ENCODE data around the gene TNS2.

TNS2 gene

DNA sequence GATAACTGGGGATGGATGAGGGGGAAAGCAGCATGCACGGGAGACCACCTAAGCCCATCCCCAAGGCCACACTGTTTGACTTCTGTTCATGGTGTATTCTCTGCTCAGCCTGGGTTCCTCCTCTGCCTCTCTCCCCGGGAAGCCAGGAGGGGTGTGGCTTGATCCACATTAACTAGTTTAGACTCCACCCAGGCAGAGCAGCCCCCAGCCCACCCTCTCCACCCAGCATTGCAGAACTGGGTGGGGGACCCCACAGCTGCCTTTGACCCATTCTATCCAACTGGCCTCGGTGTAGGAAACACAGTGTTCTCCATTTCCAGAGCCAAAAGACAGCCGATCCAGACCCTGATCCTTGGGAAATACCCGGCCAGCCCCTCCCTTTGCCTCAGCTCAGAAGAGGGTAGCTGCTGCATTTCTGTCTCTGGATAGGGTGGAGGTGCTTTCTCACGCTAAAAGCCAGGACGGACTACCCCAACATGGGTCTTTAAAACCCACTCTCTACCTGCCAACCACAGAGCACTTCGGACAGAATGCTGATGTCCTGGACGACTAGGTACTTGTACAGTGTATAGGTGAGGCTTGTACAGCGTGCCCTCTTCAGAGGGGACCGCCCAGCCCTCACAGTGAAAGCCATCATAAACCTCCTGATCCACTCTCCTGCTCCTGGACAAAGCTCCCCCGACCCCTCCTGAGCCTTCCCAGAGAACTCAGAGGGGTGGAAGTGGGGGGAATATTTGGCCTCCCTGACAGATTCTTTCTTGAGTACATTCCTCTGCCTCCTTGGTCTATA lies 20.0 kb downstream of the TNS2 start:
- Histone ChIP-seq H3K9me2 (ENCODE audit: low read depth, low read length) (no peaks in the 10 kb centered on the region), H3K9me3 (ENCODE audit: low read length) (no peaks in the 10 kb centered on the region), H3K4me1 (ENCODE audit: insufficient read depth, low read length, severe bottlenecking) (peaks cover 5% of the 10 kb centered on the region), H3K36me3 (ENCODE audit: insufficient read depth, low read length) (peaks cover 23% of the 10 kb centered on the region; the same call in 1 of the 2 replicates), H4K20me1 (ENCODE audit: insufficient read depth, low read length) (no peaks in the 10 kb centered on the region), H3K9ac (ENCODE audit: low read length) (no peak overlapping the region), H3K4me3 (ENCODE audit: low read depth, low read length, poor library complexity, severe bottlenecking) (no peak overlapping the region), H3K27me3 (ENCODE audit: insufficient read depth, low read length) (no peaks in the 10 kb centered on the region), H2AFZ (ENCODE audit: low read length) (no peak overlapping the region), H3K27ac (ENCODE audit: low read depth, low read length, poor library complexity, severe bottlenecking) (no peak overlapping the region), H3F3A (ENCODE audit: insufficient read depth, low read length) (no peaks in the 10 kb centered on the region), H3K79me2 (ENCODE audit: insufficient read depth, low read length) (no peaks in the 10 kb centered on the region), H3K4me2 (ENCODE audit: low read length) (no peak overlapping the region)
- TF ChIP-seq EZH2 (IDR thresholded peaks at IDR 0.05; ENCODE audit: borderline replicate concordance, low read length): no peak
- TF ChIP-seq, protein P1, sequence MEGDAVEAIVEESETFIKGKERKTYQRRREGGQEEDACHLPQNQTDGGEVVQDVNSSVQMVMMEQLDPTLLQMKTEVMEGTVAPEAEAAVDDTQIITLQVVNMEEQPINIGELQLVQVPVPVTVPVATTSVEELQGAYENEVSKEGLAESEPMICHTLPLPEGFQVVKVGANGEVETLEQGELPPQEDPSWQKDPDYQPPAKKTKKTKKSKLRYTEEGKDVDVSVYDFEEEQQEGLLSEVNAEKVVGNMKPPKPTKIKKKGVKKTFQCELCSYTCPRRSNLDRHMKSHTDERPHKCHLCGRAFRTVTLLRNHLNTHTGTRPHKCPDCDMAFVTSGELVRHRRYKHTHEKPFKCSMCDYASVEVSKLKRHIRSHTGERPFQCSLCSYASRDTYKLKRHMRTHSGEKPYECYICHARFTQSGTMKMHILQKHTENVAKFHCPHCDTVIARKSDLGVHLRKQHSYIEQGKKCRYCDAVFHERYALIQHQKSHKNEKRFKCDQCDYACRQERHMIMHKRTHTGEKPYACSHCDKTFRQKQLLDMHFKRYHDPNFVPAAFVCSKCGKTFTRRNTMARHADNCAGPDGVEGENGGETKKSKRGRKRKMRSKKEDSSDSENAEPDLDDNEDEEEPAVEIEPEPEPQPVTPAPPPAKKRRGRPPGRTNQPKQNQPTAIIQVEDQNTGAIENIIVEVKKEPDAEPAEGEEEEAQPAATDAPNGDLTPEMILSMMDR (IDR thresholded peaks at IDR 0.05; ENCODE audit: low read length): no peak

DNA sequence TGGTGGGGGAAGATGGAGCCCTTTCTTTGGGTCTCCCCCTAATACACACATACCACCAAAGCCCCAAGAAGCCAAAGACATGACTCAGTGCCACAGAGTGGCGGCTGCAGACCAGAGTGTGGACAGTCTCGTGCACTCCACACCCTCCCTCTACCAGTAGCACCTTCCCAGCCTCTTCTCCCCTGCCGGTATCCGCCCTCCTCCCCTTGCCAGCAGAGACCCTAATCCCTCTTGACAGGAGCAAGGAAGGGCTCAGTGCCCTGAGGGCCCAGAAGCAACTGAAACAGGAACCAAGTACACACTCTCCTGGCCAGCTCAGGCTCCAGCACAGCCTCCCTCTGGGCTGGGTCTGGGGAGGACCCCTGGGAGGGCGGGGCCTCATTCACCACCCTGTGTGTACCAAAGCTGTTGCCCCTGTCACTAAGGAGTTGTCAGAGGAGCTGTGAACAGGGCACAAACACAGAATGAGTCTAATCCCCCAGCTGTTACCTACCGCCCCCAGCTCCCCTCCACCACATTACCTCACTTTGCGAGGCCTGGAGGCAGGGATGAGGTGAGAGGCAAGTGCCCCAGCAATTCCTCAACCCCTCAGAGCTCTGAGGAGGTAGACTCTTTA lies 21.1 kb downstream of the TNS2 start:
- Histone ChIP-seq H2AFZ (ENCODE audit: low read length) (no peak overlapping the region), H3K4me2 (ENCODE audit: low read length) (no peak overlapping the region), H4K20me1 (ENCODE audit: insufficient read depth, low read length) (no peaks in the 10 kb centered on the region), H3K4me1 (ENCODE audit: insufficient read depth, low read length, severe bottlenecking) (peaks cover 5% of the 10 kb centered on the region), H3K9ac (ENCODE audit: low read length) (no peak overlapping the region), H3K27ac (ENCODE audit: low read depth, low read length, poor library complexity, severe bottlenecking) (no peak overlapping the region), H3K36me3 (ENCODE audit: insufficient read depth, low read length) (peaks cover 21% of the 10 kb centered on the region; the same call in 1 of the 2 replicates), H3K9me3 (ENCODE audit: low read length) (no peaks in the 10 kb centered on the region), H3K4me3 (ENCODE audit: low read depth, low read length, poor library complexity, severe bottlenecking) (no peak overlapping the region), H3K79me2 (ENCODE audit: insufficient read depth, low read length) (no peaks in the 10 kb centered on the region), H3K27me3 (ENCODE audit: insufficient read depth, low read length) (no peaks in the 10 kb centered on the region), H3K9me2 (ENCODE audit: low read depth, low read length) (no peaks in the 10 kb centered on the region), H3F3A (ENCODE audit: insufficient read depth, low read length) (no peaks in the 10 kb centered on the region)
- TF ChIP-seq, protein P1 (IDR thresholded peaks at IDR 0.05; ENCODE audit: low read length): no peak
- TF ChIP-seq EZH2 (IDR thresholded peaks at IDR 0.05; ENCODE audit: borderline replicate concordance, low read length): no peak

DNA sequence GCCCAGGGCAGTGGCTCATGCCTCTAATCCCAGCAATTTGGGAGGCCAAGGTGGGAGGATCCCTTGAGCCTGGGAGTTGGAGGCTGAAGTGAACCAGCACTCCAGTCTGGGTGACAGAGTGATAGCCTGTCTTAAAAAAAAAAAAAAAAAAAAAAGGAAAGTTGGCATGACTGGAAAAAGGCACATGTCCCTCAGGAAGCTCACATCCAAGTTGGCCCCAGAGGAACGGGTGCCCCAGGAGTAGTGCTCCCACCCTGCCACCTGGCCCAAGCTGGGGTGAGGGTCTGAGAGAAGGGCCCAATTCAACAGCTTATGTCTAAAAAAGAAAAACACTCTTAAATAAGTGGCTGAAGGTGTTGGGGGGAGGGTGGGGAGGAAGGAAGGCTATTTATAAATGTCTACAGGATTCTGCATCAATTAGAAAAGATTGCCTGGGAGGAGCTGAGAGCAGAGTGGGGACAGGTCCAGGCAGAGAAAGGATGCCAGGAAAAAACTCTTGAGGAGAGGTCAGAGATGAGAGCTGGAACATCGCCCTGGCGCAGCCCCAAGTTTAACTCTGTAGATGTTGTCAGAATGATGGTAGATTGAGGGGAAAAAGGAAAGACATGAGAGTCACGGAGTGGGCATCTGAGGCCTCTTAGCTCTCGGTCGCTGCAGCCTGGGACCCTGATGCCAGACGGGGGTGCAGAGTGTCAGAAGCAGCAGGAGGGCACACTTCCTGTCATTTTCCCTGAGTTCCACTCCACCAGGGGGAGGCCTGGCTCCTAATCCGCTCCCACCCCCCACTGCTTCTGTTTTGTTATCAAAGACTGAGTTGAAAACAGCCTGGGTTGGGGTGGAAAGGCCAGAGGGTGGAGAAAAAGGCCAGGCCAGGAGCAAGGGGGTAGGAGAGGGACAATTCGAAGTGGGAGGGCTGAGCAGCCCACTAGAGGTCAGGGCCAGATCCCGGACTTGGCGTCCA lies 22.0 kb downstream of the TNS2 start:
- H3K4me1 ChIP-seq (ENCODE audit: insufficient read depth, low read length, severe bottlenecking): peaks cover 5% of the 10 kb centered on the region
- no peaks in the 10 kb centered on the region for H3K27me3 ChIP-seq (ENCODE audit: insufficient read depth, low read length)
- H3K79me2 ChIP-seq (ENCODE audit: insufficient read depth, low read length): no peaks in the 10 kb centered on the region
- H2AFZ ChIP-seq (ENCODE audit: low read length): no peak overlapping the region
- H3K36me3 ChIP-seq (ENCODE audit: insufficient read depth, low read length): peaks cover 25% of the 10 kb centered on the region
- H3K27ac ChIP-seq (ENCODE audit: low read depth, low read length, poor library complexity, severe bottlenecking): no peak overlapping the region
- no peaks in the 10 kb centered on the region for H3F3A ChIP-seq (ENCODE audit: insufficient read depth, low read length)
- no peaks in the 10 kb centered on the region for H3K9me2 ChIP-seq (ENCODE audit: low read depth, low read length)
- no peak for TF ChIP-seq EZH2 (IDR thresholded peaks at IDR 0.05; ENCODE audit: borderline replicate concordance, low read length)
- TF ChIP-seq, protein P1 (IDR thresholded peaks at IDR 0.05; ENCODE audit: low read length): no peak
- no peak overlapping the region for H3K9ac ChIP-seq (ENCODE audit: low read length)
- H3K4me2 ChIP-seq (ENCODE audit: low read length): no peak overlapping the region
- no peak overlapping the region for H3K4me3 ChIP-seq (ENCODE audit: low read depth, low read length, poor library complexity, severe bottlenecking)
- no peaks in the 10 kb centered on the region for H4K20me1 ChIP-seq (ENCODE audit: insufficient read depth, low read length)
- H3K9me3 ChIP-seq (ENCODE audit: low read length): no peaks in the 10 kb centered on the region
